Medulla oblongata (tissue), 1 donor: Measurements from ENCODE around the gene HOXC5.

ENCODE experiments used
- DNase-seq: peaks from one replicate; pipeline ENCODE4 v3.0.0-alpha.2; 2015; ENCODE audit errors: extremely low spot score

HOXC5 gene

GRCh38 chr12:54019924-54020590 lies 12.8 kb upstream of the HOXC5 start:
- no peak for DNase-seq

GRCh38 chr12:54020591-54021405 lies 12.1 kb upstream of the HOXC5 start:
- DNase-seq, result no peak

- peak; percentile 40 for DNase-seq
Measured at GRCh38 chr12:54021432-54022013, 11.3 kb upstream of the HOXC5 start.

- no peak for DNase-seq
Measured at GRCh38 chr12:54022960-54023884, 9.6 kb upstream of the HOXC5 start.

- DNase-seq, result no peak
Measured at GRCh38 chr12:54024127-54024526, 8.7 kb upstream of the HOXC5 start.

GRCh38 chr12:54024581-54025305 lies 8.1 kb upstream of the HOXC5 start:
- no peak for DNase-seq

GRCh38 chr12:54025499-54026405 lies 7.1 kb upstream of the HOXC5 start:
- no peak for DNase-seq

- DNase-seq, result no peak
Measured at GRCh38 chr12:54026640-54027441, 6.0 kb upstream of the HOXC5 start.

GRCh38 chr12:54027442-54027786 lies 5.4 kb upstream of the HOXC5 start:
- DNase-seq, result no peak

- peak; percentile 86 for DNase-seq
Measured at GRCh38 chr12:54028314-54029201, 4.3 kb upstream of the HOXC5 start, which contains the start of gene HOXC6. Gene HOXC6, plus strand, starts transcription at chr12:54028440. Its CDS starts 82 bp downstream, at chr12:54028522.

GRCh38 chr12:54029529-54030441 lies 3.1 kb upstream of the HOXC5 start:
- DNase-seq, result no peak

- DNase-seq, result no peak
Measured at GRCh38 chr12:54030442-54030801, 2.4 kb upstream of the HOXC5 start.

- DNase-seq, result no peak
Measured at GRCh38 chr12:54030889-54031471, 1.9 kb upstream of the HOXC5 start.

GRCh38 chr12:54031480-54031879 lies 1.4 kb upstream of the HOXC5 start:
- no peak for DNase-seq

- no peak for DNase-seq
Measured at GRCh38 chr12:54032086-54032619, 697 bp upstream of the HOXC5 start.
